K562 (cell line): Measurements from ENCODE around the gene TXNRD2. TPM values are rescaled to one million over a fixed set of nuclear protein-coding genes. Genes with fewer than 3 reads are reported as not detected.

ENCODE experiments used
- BCOR ChIP-seq: fragments of 450-650 bp; IDR thresholded peaks from 2 replicates; pipeline ENCODE4 v1.6.1; 2016
- EWSR1 ChIP-seq: fragments of 450-650 bp; IDR thresholded peaks from 2 replicates; pipeline ENCODE4 v1.6.1; 2018; ENCODE audit warnings: borderline replicate concordance, mild to moderate bottlenecking, low read depth, moderate library complexity; ENCODE audit not compliant: partially characterized antibody
- NFYB ChIP-seq: IDR thresholded peaks from 2 replicates; pipeline ENCODE4 v1.6.1; 2011; ENCODE audit warnings: mild to moderate bottlenecking, moderate library complexity; ENCODE audit not compliant: insufficient read length; ENCODE audit errors: extremely low read depth
- RFX5 ChIP-seq: IDR thresholded peaks from 2 replicates; pipeline ENCODE4 v1.6.1; 2011; ENCODE audit warnings: low read depth, mild to moderate bottlenecking, improper control_type of control experiment, low read length
- RHOXF2B ChIP-seq: fragments of 250-450 bp; sonication (Bioruptor Pico); conservative IDR thresholded peaks from 2 replicates; pipeline ENCODE4 v1.5.1; 2021
- ZBTB40 ChIP-seq, 2 experiments: fragments of 450-650 bp in 1 of 2; sonication (generic) in 1 of 2; formaldehyde crosslinking in 1 of 2; IDR thresholded peaks; 2 replicates each; pipeline versions ENCODE4 v1.7.1 to v1.9.0; 2016 to 2022; ENCODE audit warnings: inconsistent platforms in 1 of 2, mild to moderate bottlenecking in 1 of 2, missing genetic modification reagents in 1 of 2
- ZNF407 ChIP-seq: fragments of 450-650 bp; IDR thresholded peaks from 2 replicates; pipeline ENCODE4 v1.6.1; 2016; ENCODE audit warnings: low read depth
- ZNF444 ChIP-seq: fragments of 250-450 bp; sonication (Bioruptor Pico); IDR thresholded peaks from 2 replicates; pipeline ENCODE4 v1.4.0; 2020; ENCODE audit warnings: mild to moderate bottlenecking, moderate library complexity
- ZNF699 ChIP-seq: fragments of 250-450 bp; sonication (Bioruptor Pico); IDR thresholded peaks from 2 replicates; pipeline ENCODE4 v1.8.0; 2021; ENCODE audit warnings: mild to moderate bottlenecking, moderate library complexity; ENCODE audit not compliant: insufficient replicate concordance
- polyA plus RNA-seq, 8 experiments: library from polyadenylated mRNA; depleted of rRNA in 4 of 8; stranded (reverse) in 5 of 8; unstranded in 3 of 8; fragments of >200 nt; fragmentation: Nextera tagmentation in 2 of 8; fragmentation: Illumina TruSeq in 1 of 8; extraction: Ambion mirVana in 2 of 8; extraction: Trizol in 1 of 8; gene quantifications; 2 replicates each; pipeline versions ENCODE4 v1.2.1 to v1.2.3, GENCODE V29; 2011 to 2014; ENCODE audit warnings: inconsistent platforms in 1 of 8, missing spikeins in 1 of 8
- total RNA-seq, 7 experiments: library from RNA; depleted of rRNA in 6 of 7; stranded (reverse); fragments of >200 nt in 6 of 7; fragmentation: Illumina TruSeq in 2 of 7; extraction: Trizol in 2 of 7; gene quantifications; 2 replicates each; pipeline versions ENCODE4 v1.2.1 to v1.2.3, GENCODE V29; 2011 to 2021; ENCODE audit warnings: low replicate concordance in 1 of 7

Gene TXNRD2
- total and polyA plus RNA-seq, 9 of the 15 experiments (the other 6 are each of a cell fraction or from before 2014, with no cell fraction given): 3.3 to 80.2 (median 49.4) TPM

DNA sequence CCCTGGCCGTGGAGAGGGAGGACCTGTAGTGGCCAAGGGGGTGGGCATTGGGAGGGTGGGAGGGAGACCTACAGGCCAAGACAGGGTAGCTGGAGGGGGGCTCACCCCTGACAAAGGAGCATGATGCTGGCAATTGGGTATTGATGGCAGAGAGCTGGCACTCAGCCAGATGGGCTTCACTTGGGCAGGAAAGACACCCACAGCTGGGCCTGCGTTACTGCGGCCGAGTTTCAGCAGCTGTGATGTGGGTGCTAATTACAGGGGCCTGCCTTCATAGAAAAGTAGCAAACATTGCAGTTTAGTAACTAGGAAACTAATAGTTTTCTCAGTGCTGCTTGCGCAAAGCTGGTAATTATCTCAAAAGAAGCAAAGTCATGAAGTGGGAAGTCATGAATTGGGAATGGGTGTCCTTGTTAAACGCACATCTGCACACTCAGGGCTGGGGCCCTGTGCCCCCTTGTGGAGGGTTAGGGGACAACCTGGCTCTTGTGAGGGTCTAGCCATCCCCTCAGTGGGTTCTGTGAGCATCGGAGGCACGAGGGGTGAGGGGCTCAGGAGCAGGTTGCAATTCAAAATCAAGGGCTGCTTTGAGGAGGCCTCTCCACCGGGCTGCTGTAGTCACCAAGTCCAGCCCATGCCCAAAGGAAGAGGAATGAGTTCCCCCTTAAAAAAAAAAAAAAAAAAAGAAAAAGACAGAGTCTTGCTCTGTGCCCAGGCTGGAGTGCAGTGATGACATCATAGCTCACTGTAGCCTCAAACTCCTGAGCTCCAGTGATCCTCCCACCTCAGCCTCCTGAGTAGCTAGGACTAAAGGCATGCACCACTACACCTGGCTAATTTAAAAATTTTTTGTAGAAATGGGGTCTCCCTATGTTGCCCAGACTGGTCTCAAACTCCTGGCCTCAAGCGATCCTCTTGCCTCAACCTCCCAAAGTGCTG lies 24.4 kb upstream of the TXNRD2 start (continued):
- no peak for TF ChIP-seq ZNF407
- TF ChIP-seq RFX5: no peak
- TF ChIP-seq ZNF699 (CRISPR knock-in tag): no peak
- no peak for TF ChIP-seq ZBTB40 (IDR thresholded peaks at IDR 0.05)
- no peak for TF ChIP-seq ZBTB40 (CRISPR knock-in tag; IDR thresholded peaks at IDR 0.05)
- TF ChIP-seq NFYB: no peak
- no peak for TF ChIP-seq RHOXF2B (CRISPR knock-in tag)
- no peak for TF ChIP-seq EWSR1
- no peak for TF ChIP-seq BCOR
- TF ChIP-seq ZNF444 (CRISPR knock-in tag): no peak
